AG10803 (cell line): Measurements from ENCODE around the gene UBL4A.

Experiments used
- DNase-seq: peaks from one replicate; pipeline ENCODE4 v3.0.0; 2010; ENCODE audit warnings: low read depth
- H3K4me3 ChIP-seq: 2 replicates; pipeline ENCODE4 v1.5.1; 2011; ENCODE audit warnings: mild to moderate bottlenecking, low read length, control low read depth
- TF ChIP-seq, protein P1 (sequence below): conservative IDR thresholded peaks from 2 replicates; pipeline ENCODE4 v1.5.1; 2011; ENCODE audit warnings: mild to moderate bottlenecking, low read length, control low read depth, inconsistent platforms

Gene UBL4A

DNA sequence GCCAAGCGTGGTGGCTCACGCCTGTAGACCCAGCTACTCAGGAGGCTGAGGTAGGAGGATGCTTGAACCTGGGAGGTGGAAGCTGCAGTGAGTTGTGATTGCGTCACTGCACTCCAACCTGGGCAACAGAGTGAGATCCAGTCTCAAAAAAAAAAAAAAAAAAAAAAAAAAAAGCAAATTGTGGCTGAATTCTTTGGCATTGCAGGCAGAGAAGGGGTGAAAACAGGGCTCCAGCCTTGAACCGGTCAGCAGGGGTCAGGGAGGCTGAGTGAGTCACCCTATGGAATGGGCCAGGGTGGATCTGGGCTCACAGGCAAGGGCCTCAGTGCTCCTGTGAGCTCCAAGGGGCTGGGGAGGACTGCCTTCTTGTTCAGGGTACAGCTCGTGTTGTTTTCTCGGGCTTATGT is 42.8 kb upstream of the UBL4A start:
- TF ChIP-seq, protein P1, sequence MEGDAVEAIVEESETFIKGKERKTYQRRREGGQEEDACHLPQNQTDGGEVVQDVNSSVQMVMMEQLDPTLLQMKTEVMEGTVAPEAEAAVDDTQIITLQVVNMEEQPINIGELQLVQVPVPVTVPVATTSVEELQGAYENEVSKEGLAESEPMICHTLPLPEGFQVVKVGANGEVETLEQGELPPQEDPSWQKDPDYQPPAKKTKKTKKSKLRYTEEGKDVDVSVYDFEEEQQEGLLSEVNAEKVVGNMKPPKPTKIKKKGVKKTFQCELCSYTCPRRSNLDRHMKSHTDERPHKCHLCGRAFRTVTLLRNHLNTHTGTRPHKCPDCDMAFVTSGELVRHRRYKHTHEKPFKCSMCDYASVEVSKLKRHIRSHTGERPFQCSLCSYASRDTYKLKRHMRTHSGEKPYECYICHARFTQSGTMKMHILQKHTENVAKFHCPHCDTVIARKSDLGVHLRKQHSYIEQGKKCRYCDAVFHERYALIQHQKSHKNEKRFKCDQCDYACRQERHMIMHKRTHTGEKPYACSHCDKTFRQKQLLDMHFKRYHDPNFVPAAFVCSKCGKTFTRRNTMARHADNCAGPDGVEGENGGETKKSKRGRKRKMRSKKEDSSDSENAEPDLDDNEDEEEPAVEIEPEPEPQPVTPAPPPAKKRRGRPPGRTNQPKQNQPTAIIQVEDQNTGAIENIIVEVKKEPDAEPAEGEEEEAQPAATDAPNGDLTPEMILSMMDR, result no peak

GRCh38 chrX:154526901-154527675 is 40.7 kb upstream of the UBL4A start:
- H3K4me3 ChIP-seq, result peak overlapping the region; percentile 53
- peak; percentile 74 for DNase-seq
- TF ChIP-seq, protein P1, result peak; percentile 61

More for the DNA sequence above, 42.8 kb upstream of the UBL4A start:
- no peak for DNase-seq
- H3K4me3 ChIP-seq, result no peak overlapping the region

DNA sequence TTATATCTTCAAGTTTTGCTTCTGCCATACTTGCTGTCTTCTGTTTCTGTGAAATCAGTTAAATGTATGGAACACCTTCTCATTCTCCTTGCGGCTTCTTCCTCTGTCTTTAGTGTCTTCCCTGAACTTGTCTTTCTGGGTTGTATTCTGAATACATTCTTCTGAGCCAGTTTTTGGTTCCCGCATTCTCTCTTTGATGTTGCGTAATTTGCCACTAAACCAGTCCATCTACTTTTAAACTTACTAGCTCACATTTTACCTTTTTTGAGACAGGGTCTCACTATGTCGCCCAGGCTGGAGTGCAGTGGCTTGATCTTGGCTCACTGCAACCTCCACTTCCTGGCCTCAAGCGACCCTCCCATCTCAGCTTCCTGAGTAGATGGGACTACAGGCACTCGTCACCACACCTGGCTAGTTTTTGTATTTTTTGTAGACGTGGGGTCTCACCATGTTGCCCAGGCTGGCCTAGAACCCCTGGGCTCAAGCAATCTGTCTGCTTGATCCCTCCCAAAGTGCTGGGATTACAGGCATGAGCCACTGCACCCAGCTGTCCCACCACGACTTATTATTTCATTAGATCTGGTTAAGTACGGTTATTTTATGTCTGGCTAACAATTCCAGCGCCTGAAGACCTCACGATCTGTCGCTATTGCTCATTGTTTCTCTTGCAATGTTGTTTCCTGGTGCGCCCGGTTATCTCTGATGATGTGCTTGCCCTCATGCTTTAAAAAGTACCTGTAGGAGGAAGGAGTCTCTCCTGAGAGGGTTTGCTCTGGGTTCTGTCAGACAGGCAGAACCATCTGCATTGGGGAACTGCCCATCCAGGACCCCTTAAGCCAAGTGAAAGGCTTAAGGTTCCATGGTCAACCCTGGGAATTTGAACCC is 39.4 kb upstream of the UBL4A start:
- TF ChIP-seq, protein P1, result no peak
- no peak overlapping the region for H3K4me3 ChIP-seq
- no peak for DNase-seq

DNA sequence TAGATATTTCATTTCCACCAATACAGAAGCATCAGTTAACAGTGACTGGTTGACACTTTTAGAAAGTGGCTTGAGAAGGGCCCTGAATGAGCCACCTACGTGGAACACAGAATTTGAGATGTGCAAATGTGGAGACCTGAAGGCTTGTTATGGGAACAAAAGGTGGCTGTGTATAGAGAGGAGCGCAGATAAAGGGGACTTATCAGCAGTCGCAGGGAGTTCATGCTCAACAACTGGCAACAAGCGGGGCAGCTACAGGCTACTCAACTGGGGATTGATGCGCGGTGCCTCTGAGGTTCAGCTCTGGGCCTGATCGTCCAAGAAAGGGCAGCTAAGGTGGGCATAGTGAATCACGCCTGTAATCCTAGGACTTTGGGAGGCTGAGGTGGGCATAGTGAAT is 33.0 kb upstream of the UBL4A start:
- TF ChIP-seq, protein P1, result no peak
- no peak for DNase-seq
- H3K4me3 ChIP-seq, result no peak overlapping the region

DNA sequence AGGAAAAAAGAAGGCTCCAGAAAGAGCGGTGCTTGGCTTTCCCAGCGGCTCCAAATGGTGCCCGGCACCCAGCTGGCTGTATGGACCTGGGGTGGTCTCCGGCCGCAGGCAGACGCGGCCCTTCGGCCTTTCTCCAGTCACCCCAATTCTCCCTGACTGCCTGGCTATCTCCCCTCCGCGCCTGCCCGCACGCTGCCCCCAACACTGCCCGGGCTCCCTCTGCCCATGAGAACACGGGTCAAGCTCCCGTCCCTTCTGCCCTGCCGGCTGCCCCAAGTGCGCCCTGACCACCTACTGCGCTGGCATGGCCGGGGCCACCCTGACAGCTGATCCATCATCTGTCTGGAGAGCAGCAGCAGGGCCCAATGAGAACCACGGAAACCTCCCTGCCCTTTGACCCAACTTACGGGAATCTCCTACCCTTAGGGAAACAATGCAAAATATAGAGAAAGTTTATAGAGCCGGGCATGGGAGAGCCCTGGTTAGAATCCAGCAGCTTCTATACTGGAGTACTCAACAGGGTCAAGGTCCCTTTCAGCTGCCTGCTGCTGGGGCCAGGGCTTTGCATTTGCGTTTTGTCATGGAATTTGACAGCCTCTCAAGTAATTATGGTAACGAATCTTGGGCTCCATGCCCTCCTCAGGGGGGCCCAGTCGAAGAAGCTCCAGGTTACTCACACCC is 30.8 kb upstream of the UBL4A start:
- TF ChIP-seq, protein P1, result no peak
- H3K4me3 ChIP-seq, result peak overlapping the region; percentile 65; the same call in 1 of the 2 replicates
- no peak for DNase-seq

- peak; percentile 56 for DNase-seq
- H3K4me3 ChIP-seq, result peak overlapping the region; percentile 65
- TF ChIP-seq, protein P1, result no peak
These were observed 30.3 kb upstream of the UBL4A start for GRCh38 chrX:154516656-154517100.
